NCI-H748 (cell line): ENCODE results near the gene CD200.
A peak's percentile ranks its signal among the peaks of the same experiment; 100 is the strongest.
"Not testable (repeated sequence)": the region's sequence is repeated elsewhere in the genome, so short reads cannot be mapped to it uniquely, and the experiment has no call there.

Source experiments
- DNase-seq: peaks from one replicate; lab custom pipeline; 2025; ENCODE audit not compliant: unreplicated experiment; lab: John Stamatoyannopoulos, UW

CD200 gene

GRCh38 chr3:112384769-112385168, 51.8 kb downstream of the CD200 start:
- DNase-seq, result no peak

- no peak for DNase-seq
Measured at GRCh38 chr3:112388972-112389371, 56.0 kb downstream of the CD200 start.

GRCh38 chr3:112389961-112390360, 57.0 kb downstream of the CD200 start:
- no peak for DNase-seq

GRCh38 chr3:112390783-112391641, 58.1 kb downstream of the CD200 start:
- DNase-seq, result peak; percentile 1

GRCh38 chr3:112391648-112392047, 58.7 kb downstream of the CD200 start:
- no peak for DNase-seq

- DNase-seq, result no peak
Measured at GRCh38 chr3:112392393-112393359, 59.7 kb downstream of the CD200 start.

GRCh38 chr3:112393360-112393728, 60.4 kb downstream of the CD200 start:
- DNase-seq, result no peak

- DNase-seq, result no peak
Measured at GRCh38 chr3:112394003-112394640, 61.2 kb downstream of the CD200 start.

GRCh38 chr3:112395181-112395895, 62.4 kb downstream of the CD200 start:
- DNase-seq, result no peak

- DNase-seq, result no peak
Measured at GRCh38 chr3:112395896-112396290, 62.9 kb downstream of the CD200 start.

- DNase-seq, result no peak
Measured at GRCh38 chr3:112397556-112397955, 64.6 kb downstream of the CD200 start.

GRCh38 chr3:112399064-112399463, 66.1 kb downstream of the CD200 start:
- DNase-seq, result no peak

- DNase-seq, result not testable (repeated sequence)
Measured at GRCh38 chr3:112399554-112399953, 66.6 kb downstream of the CD200 start.

- DNase-seq, result not testable (repeated sequence)
Measured at GRCh38 chr3:112400317-112400716, 67.4 kb downstream of the CD200 start.

- no peak for DNase-seq
Measured at GRCh38 chr3:112401617-112402016, 68.7 kb downstream of the CD200 start.

GRCh38 chr3:112403103-112403502, 70.1 kb downstream of the CD200 start:
- no peak for DNase-seq

GRCh38 chr3:112404924-112405549, 72.1 kb downstream of the CD200 start:
- DNase-seq, result not testable (repeated sequence)

- no peak for DNase-seq
Measured at GRCh38 chr3:112405845-112406244, 72.9 kb downstream of the CD200 start.

- DNase-seq, result no peak
Measured at GRCh38 chr3:112407214-112407887, 74.4 kb downstream of the CD200 start.
